ENCODE measurements around the gene CAMSAP1.

Gene CAMSAP1

DNA sequence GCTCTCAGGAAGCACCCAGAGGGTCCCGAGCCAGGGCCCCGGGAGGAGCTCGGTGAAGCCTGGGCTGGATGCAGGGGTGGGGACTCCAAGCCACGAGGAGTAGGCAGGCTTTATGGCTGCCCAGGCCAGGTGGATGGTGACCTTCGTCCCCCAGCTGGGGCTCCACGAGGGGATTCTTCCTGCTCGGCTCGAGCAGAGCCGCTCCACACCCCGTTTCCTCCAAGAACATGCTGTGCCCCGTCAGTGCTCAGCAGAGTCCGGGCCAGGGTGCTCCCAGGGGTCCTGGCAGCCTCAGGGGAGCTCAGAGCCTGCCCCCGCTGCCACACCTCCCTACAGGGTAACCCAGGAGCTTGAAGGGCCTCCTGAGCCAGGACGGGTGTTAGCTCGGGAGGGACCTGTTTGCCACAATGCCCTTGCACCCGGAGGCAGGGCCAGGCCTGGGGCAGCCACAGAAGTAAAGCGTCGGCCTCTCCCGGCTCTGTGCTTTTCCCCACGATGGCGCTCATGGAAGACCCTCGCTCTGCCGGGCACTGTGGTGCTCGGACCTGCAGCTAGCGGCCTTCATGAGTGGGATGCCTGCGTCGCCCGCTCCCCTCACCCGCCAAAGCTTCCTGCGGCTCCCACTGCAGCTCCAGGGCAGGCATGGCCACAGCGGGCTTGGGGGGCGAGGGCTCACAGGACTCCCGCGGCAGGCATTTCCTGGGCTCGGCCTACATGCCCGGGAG is 118.6 kb downstream of the CAMSAP1 start:
- FAIRE-seq = no peak

DNA sequence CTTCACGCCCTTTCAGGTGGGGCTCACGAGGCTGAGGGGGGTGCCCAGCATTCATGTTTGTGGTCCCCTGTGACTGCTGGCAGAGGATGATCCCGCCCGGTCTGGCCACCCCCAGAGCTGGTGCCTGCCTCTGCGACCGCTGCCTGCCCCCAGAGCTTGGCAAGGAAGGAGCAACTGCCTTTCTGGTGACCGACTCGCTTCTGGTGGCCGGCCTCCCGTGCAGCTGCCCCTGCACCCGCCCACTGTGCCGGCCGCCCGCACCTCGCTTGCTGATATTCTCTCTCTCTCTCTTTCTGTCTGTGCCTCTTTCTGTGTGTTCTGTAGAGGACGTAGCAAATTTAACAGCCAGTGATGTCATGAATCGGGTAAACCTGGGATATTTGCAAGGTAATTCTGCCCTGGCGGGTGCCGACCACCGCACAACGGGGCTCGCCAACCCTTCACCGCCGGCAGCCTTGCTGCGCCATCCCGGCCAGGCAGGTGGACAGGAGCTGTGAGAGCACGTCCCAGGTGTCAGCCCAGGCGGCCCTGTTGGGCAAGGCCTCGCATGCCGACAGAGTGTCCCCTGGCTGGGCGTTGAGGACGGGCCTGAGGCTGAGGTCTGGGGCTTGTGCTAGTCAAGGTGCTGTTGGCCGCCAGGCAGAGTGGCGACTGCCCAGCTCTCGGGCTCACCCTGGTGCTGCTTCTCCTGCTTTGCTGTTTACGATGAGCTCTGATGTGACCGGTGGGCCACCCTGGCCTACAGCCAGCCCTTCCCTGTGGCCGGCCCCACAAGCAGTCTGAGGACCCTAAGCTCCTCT is 119.4 kb downstream of the CAMSAP1 start:
- FAIRE-seq = no peak

DNA sequence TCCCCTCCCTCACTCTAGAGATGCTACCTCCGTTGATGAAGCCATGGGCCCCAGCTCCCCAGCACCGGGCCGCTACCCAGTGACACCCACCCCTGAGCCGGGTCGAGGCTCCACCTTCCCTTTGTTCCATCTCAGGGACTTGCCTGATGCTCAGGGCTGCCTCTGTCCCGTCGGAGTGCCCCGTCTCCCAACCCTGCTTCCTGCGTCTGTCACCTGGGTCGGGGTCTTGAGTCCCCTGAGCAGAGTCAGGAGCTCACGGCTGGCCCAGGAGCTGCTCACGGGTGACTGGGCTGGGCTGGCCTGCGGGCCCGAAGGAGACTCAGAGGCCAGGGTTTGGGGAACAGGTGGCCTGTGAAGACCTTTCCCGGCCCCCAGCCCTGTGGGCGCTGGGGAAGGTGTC is 120.0 kb downstream of the CAMSAP1 start:
- FAIRE-seq = no peak

DNA sequence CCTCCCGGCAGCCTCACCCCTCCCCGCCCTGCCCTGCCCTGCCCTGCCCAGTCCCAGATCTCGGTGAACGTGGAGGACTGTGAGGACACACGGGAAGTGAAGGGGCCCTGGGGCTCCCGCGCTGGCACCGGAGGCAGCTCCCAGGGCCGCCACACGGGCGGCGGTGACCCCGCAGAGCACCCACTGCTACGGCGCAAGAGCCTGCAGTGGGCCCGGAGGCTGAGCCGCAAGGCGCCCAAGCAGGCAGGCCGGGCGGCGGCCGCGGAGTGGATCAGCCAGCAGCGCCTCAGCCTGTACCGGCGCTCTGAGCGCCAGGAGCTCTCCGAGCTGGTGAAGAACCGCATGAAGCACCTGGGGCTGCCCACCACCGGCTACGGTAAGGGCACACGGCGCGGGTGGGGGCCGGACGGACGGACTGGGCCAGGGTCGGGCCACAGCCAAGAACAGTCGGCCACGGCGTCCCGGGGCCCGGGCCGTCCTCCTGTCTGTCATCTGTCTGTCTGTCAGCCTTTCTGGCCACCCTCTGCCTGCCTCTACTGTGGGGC is 121.1 kb downstream of the CAMSAP1 start:
- FAIRE-seq = no peak

DNA sequence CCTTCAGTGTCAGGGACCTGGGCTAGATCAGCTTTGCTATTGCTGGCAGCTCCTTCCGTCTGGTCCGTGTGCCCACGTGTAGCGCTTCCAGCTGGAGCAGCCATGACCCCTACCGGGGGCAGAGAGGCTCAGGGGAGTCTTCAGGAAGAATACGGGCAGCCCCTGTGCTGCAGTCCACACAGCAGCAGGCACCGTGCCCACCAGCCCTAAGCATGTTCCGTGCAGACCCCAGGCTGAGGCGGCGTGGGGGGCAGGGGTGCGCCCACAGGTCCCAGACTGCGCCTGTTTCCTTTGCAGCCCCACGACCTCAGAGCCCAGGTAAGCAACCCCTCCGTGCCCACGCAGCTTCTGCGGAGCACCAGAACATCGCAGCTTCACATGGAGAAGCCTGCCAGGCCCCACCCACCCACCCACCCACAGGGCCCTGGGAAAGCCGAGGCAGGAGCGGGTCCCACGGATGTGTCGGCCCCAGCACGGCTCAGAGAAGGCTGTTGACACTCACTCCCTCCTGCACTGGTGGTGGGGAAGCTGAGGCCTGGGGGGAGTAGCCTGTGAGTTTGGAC is 122.3 kb downstream of the CAMSAP1 start:
- no peak for FAIRE-seq

DNA sequence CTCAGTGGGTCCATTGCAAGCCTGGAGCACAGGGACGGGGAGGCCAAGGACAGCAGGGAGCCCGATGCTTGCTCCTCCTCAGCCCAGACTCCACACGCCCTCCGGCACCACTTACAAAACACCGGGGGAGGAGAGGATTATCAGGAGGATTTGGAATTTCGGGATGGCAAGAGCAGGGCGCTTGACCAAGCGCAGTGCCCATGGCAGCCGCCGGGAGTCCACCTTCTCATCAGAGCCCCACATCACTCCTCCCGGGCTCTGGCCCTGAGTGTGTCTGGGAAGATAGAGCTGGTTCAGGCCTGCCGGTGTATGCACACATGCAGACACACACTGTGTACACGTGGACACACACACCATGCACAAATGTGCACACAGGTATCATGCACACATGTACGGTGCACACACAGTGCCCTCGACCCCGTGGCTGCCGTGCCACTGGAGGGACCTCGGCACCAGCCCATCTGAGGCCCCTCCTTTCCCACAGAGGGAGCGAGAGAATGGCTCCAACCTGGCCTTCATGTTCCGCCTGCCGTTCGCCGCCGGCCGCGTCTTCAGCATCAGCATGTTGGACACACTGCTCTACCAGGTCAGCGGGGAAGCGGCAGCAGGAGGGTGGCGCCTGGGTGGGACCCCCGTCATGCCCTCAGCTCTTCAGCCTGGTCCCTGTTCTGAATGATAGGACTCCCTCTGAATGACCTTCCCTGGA is 123.7 kb downstream of the CAMSAP1 start:
- no peak for FAIRE-seq

DNA sequence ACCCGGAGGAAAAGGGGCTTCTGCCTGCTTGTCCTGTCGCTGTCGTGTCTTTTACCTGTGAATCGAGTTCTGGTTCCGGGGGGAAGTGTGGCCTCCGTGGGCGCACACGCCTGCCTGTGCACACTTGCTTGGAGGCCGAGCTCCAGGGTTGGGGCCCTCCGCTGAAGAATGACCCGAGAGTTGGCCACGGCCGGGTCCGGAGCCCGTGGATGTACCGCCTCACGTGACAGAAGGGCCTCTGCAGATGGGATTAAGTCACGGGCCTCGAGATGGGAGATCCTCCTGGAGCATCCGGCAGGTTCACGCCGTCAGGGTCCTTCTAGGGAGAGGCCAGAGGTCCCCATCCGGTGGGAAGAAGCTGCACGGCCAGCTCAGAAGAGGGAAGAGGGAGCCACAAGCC is 124.4 kb downstream of the CAMSAP1 start:
- no peak for FAIRE-seq

DNA sequence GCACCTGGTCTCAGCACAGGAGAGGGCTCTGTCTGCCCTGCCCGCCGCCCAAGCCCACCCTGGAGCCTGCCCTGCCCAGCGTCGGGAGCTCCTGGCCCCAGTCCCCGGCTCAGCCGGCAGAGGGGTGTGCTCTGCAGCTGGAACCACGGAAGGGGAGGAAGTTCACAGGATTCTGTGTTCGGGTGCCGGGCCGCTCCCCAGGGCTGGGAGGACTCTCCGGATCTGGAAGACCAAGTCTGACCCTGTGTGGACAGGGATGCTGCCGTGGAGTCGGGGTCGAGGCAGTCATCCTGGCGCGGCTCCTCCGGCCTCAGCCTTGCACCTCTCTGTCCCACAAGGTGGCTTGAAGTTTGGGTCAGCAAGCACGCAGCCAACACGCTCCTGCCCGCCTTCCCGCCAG is 126.7 kb downstream of the CAMSAP1 start:
- FAIRE-seq = no peak

DNA sequence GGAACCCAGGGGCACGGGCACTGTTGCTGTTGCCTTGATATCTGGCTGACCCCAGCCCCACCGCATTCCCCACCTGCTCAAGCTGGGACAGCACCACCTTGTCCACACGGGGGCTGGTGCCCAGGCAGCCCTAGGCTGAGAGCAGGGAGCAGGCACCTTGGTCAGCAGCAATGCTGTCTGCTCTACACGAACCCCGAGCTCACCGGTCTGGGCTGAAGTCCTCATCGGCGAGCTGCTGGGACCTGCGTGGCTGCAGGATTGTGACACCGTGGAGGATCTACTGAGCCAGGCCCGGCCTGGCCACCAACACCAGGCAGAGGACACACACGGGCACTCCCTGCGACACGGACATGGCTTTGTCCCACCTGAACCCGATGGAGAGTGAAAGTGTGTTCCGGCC is 127.3 kb downstream of the CAMSAP1 start:
- no peak for FAIRE-seq

DNA sequence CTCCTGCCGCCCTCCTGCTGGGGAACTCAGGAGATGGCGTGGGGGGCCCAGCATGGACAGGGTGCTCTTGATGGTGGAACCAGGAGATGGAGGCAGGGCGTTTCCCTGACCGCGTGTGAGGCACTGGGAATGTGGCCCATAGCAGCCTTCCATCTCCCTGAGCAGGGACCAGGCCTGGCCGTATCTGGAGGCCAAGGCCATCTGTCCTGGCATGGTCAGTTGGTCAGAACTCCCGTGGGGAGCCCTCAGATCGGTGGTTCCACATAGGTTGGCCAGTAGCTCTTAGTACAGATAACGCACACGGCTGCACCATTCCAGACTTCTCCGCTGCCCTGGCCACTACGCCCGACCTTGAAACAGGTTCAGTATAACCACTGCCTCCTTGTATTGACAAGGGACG is 127.8 kb downstream of the CAMSAP1 start:
- no peak for FAIRE-seq

DNA sequence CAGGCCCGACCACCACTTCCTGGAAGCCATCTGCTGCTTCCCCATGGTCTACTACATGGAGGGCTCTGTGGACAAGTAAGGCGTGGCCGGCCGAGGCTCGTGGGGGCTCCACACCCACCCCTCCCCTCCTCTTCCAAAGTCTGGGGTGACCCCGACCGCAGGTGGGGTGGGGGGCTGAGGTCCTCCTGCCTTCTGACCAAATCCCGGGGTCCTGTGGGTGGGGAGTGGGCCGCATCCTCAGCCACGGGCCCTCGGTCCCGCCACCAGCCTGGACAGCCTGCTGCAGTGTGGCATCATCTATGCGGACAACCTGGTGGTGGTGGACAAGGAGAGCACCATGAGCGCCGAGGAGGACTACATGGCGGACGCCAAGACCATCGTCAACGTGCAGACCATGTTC is 128.9 kb downstream of the CAMSAP1 start:
- no peak for FAIRE-seq

DNA sequence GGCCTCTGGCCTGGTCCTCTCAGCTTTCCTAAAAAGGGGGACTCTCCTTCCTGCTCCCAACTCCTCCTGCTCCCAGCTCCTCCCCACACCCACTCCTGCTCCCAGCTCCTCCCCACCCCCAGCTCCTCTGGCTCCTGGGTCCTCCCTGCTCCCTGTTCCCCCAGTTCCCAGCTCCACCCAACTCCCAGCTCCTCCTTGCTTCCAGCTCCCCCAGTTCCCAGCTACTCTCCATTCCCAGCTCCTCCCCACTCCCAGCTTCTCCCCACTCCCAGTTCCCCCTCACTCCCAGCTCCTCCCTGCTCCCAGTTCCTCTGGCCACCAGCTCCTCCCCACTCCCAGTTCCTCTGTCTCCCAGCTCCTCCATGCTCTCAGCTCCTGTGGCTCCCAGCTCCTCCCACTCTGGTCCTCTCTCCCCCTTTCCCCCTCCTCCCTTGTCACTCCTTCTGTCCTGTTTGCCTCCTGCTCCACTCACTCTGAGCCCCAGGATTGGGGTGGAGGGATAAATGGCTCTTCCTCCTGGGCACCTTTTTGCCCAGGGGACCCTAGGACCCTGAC is 129.6 kb downstream of the CAMSAP1 start:
- FAIRE-seq = no peak

DNA sequence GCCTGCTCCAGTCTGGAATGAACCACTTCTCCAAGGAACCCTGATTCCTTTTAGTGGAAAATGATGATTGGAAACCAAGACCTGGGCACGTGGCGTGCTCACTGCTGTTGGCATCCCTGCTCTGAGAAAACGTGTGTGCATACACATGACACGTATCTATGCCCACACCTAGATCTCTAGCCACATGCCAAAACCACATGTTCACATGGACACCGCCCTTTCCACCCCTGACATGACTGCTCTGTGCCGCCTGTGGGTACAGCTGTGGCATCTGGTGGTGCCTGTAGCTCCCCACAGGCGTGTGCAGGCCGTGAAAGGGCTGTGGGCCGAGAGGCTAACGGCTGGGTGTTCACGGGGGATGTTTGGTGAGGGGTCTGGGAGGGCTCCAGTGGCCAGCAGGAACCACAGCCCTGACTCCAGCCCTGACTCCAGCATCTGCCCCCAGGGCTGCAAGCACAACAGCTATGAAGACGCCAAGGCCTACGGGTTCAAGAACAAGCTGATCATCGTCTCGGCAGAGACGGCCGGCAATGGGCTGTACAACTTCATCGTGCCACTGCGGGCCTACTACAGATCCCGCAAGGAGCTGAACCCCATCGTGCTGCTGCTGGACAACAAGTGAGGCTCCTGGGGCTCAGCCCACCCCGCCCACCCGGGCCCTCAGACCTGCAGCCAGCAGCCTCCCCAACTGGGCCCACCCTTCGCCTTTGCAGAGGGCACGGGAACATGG is 130.3 kb downstream of the CAMSAP1 start:
- FAIRE-seq = no peak

DNA sequence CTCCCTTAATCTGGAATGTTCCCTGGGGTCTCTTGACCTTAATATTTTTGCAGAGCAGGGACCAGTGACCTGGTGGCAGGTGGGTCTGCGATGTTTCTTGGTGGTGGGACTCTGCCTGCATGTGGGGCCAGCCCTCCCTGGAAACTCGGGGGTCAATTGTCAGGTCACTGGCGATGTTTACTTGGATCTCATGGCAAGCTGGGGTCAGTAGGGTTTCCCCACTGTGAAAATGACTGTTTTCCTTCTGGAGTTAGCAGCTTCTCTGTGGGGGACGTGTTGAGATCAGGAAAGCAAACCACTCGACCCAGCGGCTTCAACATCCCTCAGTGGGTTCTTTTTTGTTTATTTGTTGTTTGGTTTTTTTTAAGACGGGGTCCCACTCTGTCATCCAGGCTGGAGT is 131.4 kb downstream of the CAMSAP1 start:
- FAIRE-seq = no peak

DNA sequence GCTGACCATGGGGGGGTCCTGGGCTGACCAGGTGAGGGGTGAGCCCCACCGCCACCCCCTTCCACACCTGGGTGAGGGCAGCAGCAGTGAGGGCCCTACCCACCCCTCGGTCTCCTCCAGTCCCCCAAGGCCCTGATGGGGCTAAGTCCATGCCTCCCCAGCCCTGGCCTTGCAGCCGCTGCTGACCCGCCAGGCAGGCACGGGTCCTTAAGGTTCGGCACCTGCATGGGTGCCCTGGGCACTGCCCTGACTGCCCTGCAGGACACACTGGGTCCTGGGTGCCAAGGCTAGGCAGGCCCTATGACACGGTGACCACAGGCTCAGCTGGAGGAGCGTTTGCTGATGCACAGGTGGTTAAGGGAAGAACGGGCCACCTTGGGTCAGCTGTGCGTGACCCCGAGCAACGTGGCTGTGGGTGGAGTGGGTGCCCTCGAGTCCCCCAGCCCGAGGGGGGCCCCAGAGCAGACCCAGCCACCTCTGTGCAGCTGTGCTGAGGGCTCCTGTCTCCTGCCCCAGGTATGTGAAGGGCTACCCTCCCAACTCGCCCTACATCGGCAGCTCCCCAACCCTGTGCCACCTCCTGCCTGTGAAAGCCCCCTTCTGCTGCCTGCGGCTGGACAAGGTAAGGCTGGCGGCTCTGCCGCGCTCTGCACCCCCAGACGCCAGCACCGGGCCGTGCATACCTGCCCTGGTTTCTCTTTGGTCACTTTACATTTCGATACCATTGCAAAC is 132.4 kb downstream of the CAMSAP1 start:
- no peak for FAIRE-seq

DNA sequence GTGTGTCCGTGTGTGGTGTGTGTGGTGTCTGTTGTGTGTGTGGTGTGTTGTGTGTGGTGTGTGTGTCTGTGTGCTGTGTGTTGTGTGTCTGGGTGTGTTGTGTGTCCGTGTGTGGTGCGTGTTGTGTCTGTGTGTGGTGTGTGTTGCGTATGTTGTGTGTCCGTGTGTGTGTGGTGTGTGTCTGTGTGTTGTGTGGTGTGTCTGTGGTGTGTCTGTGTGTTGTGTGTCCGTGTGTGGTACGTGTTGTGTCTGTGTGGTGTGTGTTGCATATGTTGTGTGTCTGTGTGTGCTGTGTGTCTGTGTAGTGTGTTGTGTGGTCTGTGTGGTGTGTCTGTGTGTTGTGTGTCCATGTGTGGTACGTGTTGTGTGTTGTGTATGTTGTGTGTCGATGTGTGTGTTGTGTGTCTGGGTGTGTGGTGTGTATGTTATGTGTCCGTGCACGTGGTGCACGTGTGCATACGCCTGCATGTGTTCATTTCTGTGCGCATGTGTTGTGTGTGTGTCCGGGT is 133.1 kb downstream of the CAMSAP1 start:
- FAIRE-seq = no peak

DNA sequence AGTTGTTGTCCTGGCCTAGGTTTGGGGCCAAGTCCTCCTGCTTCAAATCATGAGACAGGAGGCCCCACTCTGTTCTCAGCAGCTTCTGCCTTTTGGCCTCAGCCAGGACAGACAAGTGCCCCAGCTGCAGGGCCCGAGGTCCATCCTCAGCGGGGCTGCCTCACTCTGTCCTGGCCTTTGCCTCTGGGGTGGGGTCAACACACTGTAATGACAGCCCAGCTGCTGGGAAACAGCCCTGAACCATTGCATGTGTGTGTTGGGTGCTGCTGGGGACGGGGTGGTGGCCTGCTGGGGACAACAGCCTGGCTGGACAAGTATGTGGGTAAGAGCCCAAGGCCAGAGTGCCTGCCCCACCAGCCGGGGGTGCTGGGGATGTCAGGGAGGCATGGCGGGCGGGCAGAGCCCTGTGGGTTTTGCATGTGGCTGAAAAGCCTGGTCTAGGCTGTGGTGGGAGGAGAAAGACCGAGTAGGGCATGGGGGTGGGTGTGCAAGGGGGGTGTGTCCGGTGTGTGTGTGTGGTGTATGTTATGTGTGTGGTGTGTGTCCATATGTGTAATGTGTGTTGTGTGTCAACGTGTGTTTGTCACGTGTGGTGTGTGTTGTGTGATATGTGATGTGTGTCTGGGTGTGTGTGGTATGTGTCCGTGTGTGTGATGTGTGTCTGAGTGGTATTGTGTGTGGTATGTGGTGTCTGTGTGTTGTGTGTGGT is 133.7 kb downstream of the CAMSAP1 start:
- no peak for FAIRE-seq

DNA sequence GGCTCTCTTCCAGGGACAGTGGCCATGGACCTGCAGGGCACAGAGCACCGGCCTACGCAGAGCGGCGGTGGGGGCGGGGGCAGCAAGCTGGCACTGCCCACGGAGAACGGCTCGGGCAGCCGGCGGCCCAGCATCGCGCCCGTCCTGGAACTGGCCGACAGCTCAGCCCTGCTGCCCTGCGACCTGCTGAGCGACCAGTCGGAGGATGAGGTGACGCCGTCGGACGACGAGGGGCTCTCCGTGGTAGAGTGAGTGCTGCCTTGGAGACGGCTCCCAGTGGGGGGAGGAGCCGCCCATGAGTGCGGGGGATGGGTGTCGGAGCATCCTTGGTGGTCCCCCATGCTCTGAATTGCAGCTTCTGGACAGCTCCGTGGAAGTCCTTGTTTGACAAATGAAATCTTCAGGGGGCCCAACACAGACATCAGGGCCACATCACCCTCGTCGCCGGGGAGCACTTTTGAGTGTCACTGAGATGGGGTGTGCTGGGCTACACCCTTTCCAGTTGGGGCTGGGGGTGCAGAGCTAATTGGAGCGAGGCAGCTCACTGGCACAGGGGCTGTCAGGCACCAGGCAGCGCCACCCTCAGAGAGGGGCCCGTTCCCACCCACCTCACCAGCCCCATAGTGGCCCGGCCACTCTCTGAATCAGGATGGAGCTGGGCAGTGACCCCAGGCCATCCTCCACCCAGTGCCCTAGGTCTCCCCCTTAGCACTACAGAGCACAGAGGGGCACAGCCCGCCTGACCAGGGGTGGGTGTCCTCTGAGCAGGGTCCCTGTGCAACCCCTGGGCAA is 134.4 kb downstream of the CAMSAP1 start:
- FAIRE-seq = no peak

DNA sequence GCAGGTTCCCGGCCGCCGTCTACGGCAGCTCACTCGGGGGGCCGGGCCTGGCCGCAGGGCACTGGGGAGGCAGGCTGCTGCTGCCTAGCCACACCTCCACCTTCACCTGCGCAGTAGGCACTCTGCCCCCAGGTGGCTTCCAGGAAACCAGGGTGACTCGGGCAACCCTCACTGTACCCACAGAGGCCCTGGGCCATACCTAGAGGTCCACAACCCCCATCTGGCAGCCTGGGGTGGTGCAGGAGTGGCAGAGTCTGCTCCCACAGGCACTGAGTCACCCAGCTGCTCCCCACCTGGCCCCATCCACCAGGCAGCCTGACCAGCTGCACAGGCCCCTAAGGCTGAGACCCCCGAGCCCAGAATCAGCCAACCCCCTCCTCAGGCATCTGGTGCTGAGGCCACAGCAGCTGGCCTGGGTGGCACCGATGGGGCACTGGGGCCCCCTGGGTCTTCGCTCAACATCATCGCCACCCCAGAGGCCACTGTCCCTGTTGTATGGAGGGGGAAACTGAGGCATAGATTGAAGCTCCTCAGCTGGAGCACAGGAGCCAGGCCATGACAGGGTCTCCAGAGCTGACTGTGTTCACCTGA is 135.2 kb downstream of the CAMSAP1 start:
- FAIRE-seq = no peak

All from colon (tissue), 2 donors.